Body of pancreas (tissue), 4 donors: Measurements from ENCODE around the gene SUPT3H. TPM values are rescaled to one million over a fixed set of nuclear protein-coding genes. Genes with fewer than 3 reads are reported as not detected.

Source experiments
- ATAC-seq: fragments of 150-250 bp; one replicate; pipeline ENCODE4 v1.9.1; 2016
- DNase-seq, 4 donors: peaks; one replicate each; pipeline ENCODE4 v3.0.0-alpha.2; 2019
- H3K27ac ChIP-seq, 4 donors: fragments of 200-600 bp; sonication (generic); 1 replicate in 3 of 4; 2 replicates in 1 of 4; pipeline versions ENCODE4 v1.5.1 to v1.6.1; 2016 to 2019; ENCODE audit warnings: mild to moderate bottlenecking in 1 of 4, mixed read lengths in 1 of 4, moderate library complexity in 1 of 4
- H3K27me3 ChIP-seq, 2 donors: fragments of 200-600 bp; sonication (generic); one replicate each; pipeline ENCODE4 v1.6.0; 2016; ENCODE audit warnings: mild to moderate bottlenecking in 1 of 2
- H3K36me3 ChIP-seq, 2 donors: fragments of 200-600 bp; sonication (generic); replicated peaks in 1 of 2; 2 replicates each; pipeline ENCODE4 v1.5.1; 2016; ENCODE audit warnings: low read depth in 2 of 2; ENCODE audit not compliant: insufficient read depth in 1 of 2
- H3K4me1 ChIP-seq: fragments of 200-600 bp; sonication (generic); one replicate; pipeline ENCODE4 v1.6.0; 2016
- H3K4me3 ChIP-seq, 2 donors: fragments of 200-600 bp; sonication (generic); 1 replicate in 1 of 2; 2 replicates in 1 of 2; pipeline ENCODE4 v1.5.1; 2016 to 2019
- H3K9me3 ChIP-seq, 3 donors: fragments of 200-600 bp; sonication (generic); 1 replicate in 2 of 3; 2 replicates in 1 of 3; pipeline ENCODE4 v1.5.1; 2016
- CTCF ChIP-seq, 7 experiments: fragments of 450-650 bp in 4 of 7; fragments of 200-600 bp in 3 of 7; sonication (generic) in 3 of 7; IDR thresholded peaks; one replicate each; pipeline ENCODE4 v1.5.1; 2016 to 2019; ENCODE audit warnings: antibody characterized with exemption in 7 of 7
- POLR2A ChIP-seq, 3 donors: fragments of 450-650 bp; IDR thresholded peaks; one replicate each; pipeline ENCODE4 v1.6.1; 2016; ENCODE audit warnings: antibody characterized with exemption in 3 of 3, mild to moderate bottlenecking in 2 of 3
- WGBS, 2 donors: methylation state at CpG; one replicate each; pipeline ENCODE4 v1.1.5; 2017; 5-methylcytosine and 5-hydroxymethylcytosine counted together
- intact Hi-C: fragments of 100-400 bp; cut with DNase I; formaldehyde crosslinking; loops from one replicate; pipeline ENCODE4 v1.15.1; 2023
- total RNA-seq, 2 donors: library from RNA; depleted of rRNA; stranded (reverse); fragments of >200 nt; gene quantifications; one replicate each; pipeline ENCODE4 v1.1.0, GENCODE V29; 2016

The SUPT3H gene
- total RNA-seq, 2 donors from 2014 or later, result 4.9 to 6.7 TPM

- no peaks in the 10 kb centered on the region for H3K4me1 ChIP-seq
- TF ChIP-seq POLR2A (IDR thresholded peaks at IDR 0.05) (no peak), CTCF (IDR thresholded peaks at IDR 0.05) (no peak)
- no peaks in the 10 kb centered on the region for H3K36me3 ChIP-seq
- no peak overlapping the region for H3K4me3 ChIP-seq
- WGBS, 2 donors, result 84 to 91% methylated on average over 6 of the region's 6 CpGs
- intact Hi-C loops, result no loop called here
- H3K27me3 ChIP-seq, result no peaks in the 10 kb centered on the region
- no peaks in the 10 kb centered on the region for H3K9me3 ChIP-seq
- ATAC-seq (no peak), DNase-seq (no peak)
- no peak overlapping the region for H3K27ac ChIP-seq
Measured at GRCh38 chr6:44826025-44826676, 551.6 kb downstream of the SUPT3H start.

GRCh38 chr6:44825273-44825672, 552.5 kb downstream of the SUPT3H start:
- no peaks in the 10 kb centered on the region for H3K9me3 ChIP-seq
- intact Hi-C loops, result no loop called here
- TF ChIP-seq POLR2A (IDR thresholded peaks at IDR 0.05) (no peak), CTCF (IDR thresholded peaks at IDR 0.05) (no peak)
- no peak for DNase-seq
- ATAC-seq, result no peak
- 69 to 78% methylated on average over 2 of the region's 2 CpGs for WGBS, 2 donors
- no peaks in the 10 kb centered on the region for H3K27me3 ChIP-seq
- no peaks in the 10 kb centered on the region for H3K36me3 ChIP-seq
- no peaks in the 10 kb centered on the region for H3K4me1 ChIP-seq
- no peak overlapping the region for H3K4me3 ChIP-seq
- H3K27ac ChIP-seq, result no peak overlapping the region

- intact Hi-C loops, result no loop called here
- no peak overlapping the region for H3K4me3 ChIP-seq
- DNase-seq (no peak), ATAC-seq (no peak)
- H3K9me3 ChIP-seq, result no peaks in the 10 kb centered on the region
- H3K4me1 ChIP-seq, result no peaks in the 10 kb centered on the region
- H3K27ac ChIP-seq, result no peak overlapping the region
- no peak for TF ChIP-seq POLR2A (IDR thresholded peaks at IDR 0.05)
- no peaks in the 10 kb centered on the region for H3K36me3 ChIP-seq
- H3K27me3 ChIP-seq, result no peaks in the 10 kb centered on the region
Measured at GRCh38 chr6:44824567-44824966, 553.2 kb downstream of the SUPT3H start.

GRCh38 chr6:44820759-44821158, 557.0 kb downstream of the SUPT3H start:
- intact Hi-C loops, result no loop called here
- ATAC-seq (no peak), DNase-seq (no peak)
- no peaks in the 10 kb centered on the region for H3K4me1 ChIP-seq
- no peak overlapping the region for H3K4me3 ChIP-seq
- H3K27ac ChIP-seq, result no peak overlapping the region
- no peaks in the 10 kb centered on the region for H3K27me3 ChIP-seq
- no peaks in the 10 kb centered on the region for H3K36me3 ChIP-seq
- no peaks in the 10 kb centered on the region for H3K9me3 ChIP-seq
- 92 to 93% methylated on average over 3 of the region's 3 CpGs for WGBS, 2 donors
- TF ChIP-seq POLR2A (IDR thresholded peaks at IDR 0.05) (no peak), CTCF (IDR thresholded peaks at IDR 0.05) (no peak)

- WGBS, 2 donors, result 79 to 90% methylated on average over 2 of the region's 2 CpGs
- DNase-seq, result no peak
- Histone ChIP-seq H3K9me3 (no peaks in the 10 kb centered on the region), H3K27ac (no peak overlapping the region), H3K4me1 (no peaks in the 10 kb centered on the region), H3K36me3 (no peaks in the 10 kb centered on the region), H3K27me3 (no peaks in the 10 kb centered on the region), H3K4me3 (no peak overlapping the region)
- no peak for ATAC-seq
- no peak for TF ChIP-seq POLR2A (IDR thresholded peaks at IDR 0.05)
- TF ChIP-seq CTCF (IDR thresholded peaks at IDR 0.05), result no peak
- intact Hi-C loops, result no loop called here
Measured at GRCh38 chr6:44820321-44820720, 557.4 kb downstream of the SUPT3H start.
